HUES64 (cell line): ENCODE measurements around the gene PRAMEF15. TPM values are rescaled to one million over a fixed set of nuclear protein-coding genes. Genes with fewer than 3 reads are reported as not detected.
"Not testable (repeated sequence)": the region's sequence is repeated elsewhere in the genome, so short reads cannot be mapped to it uniquely, and the experiment has no call there.

Source experiments
- H3K27ac ChIP-seq: 2 replicates; pipeline ENCODE4 v1.7.0; 2013; ENCODE audit warnings: low read depth, low read length, inconsistent platforms
- H3K27me3 ChIP-seq: 2 replicates; pipeline ENCODE4 v1.6.1; 2013; ENCODE audit warnings: mild to moderate bottlenecking, low read length; ENCODE audit not compliant: insufficient read depth
- H3K36me3 ChIP-seq: 2 replicates; pipeline ENCODE4 v1.6.1; 2013; ENCODE audit warnings: mild to moderate bottlenecking, low read length; ENCODE audit not compliant: insufficient read depth
- H3K4me1 ChIP-seq: 2 replicates; pipeline ENCODE4 v1.6.1; 2013; ENCODE audit warnings: mild to moderate bottlenecking, low read length, moderate library complexity; ENCODE audit not compliant: insufficient read depth
- H3K4me3 ChIP-seq: 2 replicates; pipeline ENCODE4 v1.5.1; 2013; ENCODE audit warnings: mild to moderate bottlenecking, low read length, moderate library complexity
- H3K9ac ChIP-seq: 2 replicates; pipeline ENCODE4 v1.6.1; 2013; ENCODE audit warnings: mild to moderate bottlenecking, low read depth, low read length
- H3K9me3 ChIP-seq: 2 replicates; pipeline ENCODE4 v1.6.1; 2013; ENCODE audit warnings: low read depth, low read length; ENCODE audit not compliant: insufficient read depth
- WGBS: fragments of 150-250, 120-280 bp; methylation state at CpG from one replicate; pipeline ENCODE4 v1.1.7; 2013; ENCODE audit warnings: missing lambda C conversion rate; 5-methylcytosine and 5-hydroxymethylcytosine counted together
- polyA plus RNA-seq, 2 experiments: library from polyadenylated mRNA; stranded (reverse); fragments of 50-300 nt; gene quantifications; one replicate each; pipeline ENCODE4 v1.2.3, GENCODE V29; 2013

PRAMEF15 gene
- polyA plus RNA-seq (2013, experiment 1 of 2), result not detected
- not detected for polyA plus RNA-seq (2013, experiment 2 of 2)

- H3K9ac ChIP-seq, H3K27me3 ChIP-seq, H3K36me3 ChIP-seq, H3K27ac ChIP-seq, H3K4me3 ChIP-seq, H3K9me3 ChIP-seq, H3K4me1 ChIP-seq: not testable (repeated sequence)
- WGBS, result 67% methylated on average over 1 of the region's 4 CpGs
Observed at GRCh38 chr1:13315281-13315680, at the start of gene PRAMEF15. Gene PRAMEF15 (plus strand): TSS chr1:13315581. CDS start chr1:13318408, 2,827 bp downstream.

DNA sequence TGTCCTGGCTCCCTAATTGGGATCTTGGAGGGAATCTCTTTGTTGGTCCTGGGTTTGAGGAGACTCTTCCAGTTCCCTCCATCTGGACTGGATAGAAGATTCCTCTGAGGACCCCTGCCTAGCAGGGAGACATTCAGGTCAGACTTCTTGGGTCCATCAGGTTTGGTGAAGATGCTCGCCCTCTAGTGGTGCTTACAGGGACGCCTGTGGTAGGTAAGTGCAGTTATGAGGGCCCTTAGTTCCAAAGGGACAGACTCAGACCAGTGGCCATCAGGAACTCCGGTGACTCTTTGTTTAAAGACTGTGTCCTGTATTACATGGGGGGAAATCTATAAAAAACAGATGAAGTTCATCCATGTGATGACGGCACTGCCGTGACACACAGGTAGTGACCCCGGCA lies 38.4 kb upstream of the PRAMEF15 start:
- not testable (repeated sequence) for H3K36me3 ChIP-seq, H3K4me1 ChIP-seq, H3K27me3 ChIP-seq, H3K4me3 ChIP-seq, H3K27ac ChIP-seq, H3K9me3 ChIP-seq, H3K9ac ChIP-seq
- no CpG with 5 or more reads among the region's 6 CpGs for WGBS

- WGBS, result 78% methylated on average over 2 of the region's 3 CpGs
- not testable (repeated sequence) for H3K9me3 ChIP-seq, H3K4me1 ChIP-seq, H3K4me3 ChIP-seq, H3K9ac ChIP-seq, H3K27ac ChIP-seq, H3K27me3 ChIP-seq, H3K36me3 ChIP-seq
Observed at GRCh38 chr1:13279617-13280016, 35.8 kb upstream of the PRAMEF15 start.

- not testable (repeated sequence) for H3K9ac ChIP-seq, H3K27me3 ChIP-seq, H3K4me3 ChIP-seq, H3K27ac ChIP-seq, H3K9me3 ChIP-seq, H3K4me1 ChIP-seq, H3K36me3 ChIP-seq
- WGBS, result no CpG with 5 or more reads among the region's 1 CpG
Observed at GRCh38 chr1:13285037-13285436, 30.3 kb upstream of the PRAMEF15 start, which contains the start of gene PRAMEF8. Gene PRAMEF8 (minus strand): TSS chr1:13285137. CDS start chr1:13284091, 1,046 bp downstream.

DNA sequence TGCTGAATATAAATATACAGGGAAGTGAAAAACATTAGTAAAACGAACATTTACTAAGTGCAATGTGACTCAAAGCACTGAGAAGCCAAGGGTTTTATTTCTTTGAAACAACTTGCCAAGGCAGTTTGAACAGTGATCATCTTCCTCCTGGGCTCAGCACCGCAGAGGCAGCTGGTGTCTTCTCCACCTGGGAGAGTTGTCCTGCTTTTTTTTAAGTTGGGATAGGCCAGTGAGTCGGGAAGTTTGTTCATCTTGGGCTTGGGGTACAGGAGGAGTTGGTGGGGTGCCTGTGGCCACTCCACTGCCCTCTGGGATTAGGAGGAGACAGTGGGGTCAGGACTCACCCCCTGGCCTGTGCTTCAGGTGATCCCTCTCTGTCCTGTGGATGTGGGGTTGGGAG lies 26.4 kb upstream of the PRAMEF15 start:
- not testable (repeated sequence) for H3K36me3 ChIP-seq, H3K9ac ChIP-seq, H3K9me3 ChIP-seq, H3K4me1 ChIP-seq, H3K27me3 ChIP-seq, H3K27ac ChIP-seq, H3K4me3 ChIP-seq
- no CpG with 5 or more reads among the region's 3 CpGs for WGBS

- not testable (repeated sequence) for H3K4me3 ChIP-seq
- WGBS, result no CpG with 5 or more reads among the region's 5 CpGs
Observed at GRCh38 chr1:13297216-13297931, 18.0 kb upstream of the PRAMEF15 start.

GRCh38 chr1:13298699-13299098 lies 16.7 kb upstream of the PRAMEF15 start:
- H3K27me3 ChIP-seq, result not testable (repeated sequence)

More at GRCh38 chr1:13297216-13297931, 18.0 kb upstream of the PRAMEF15 start:
- not testable (repeated sequence) for H3K4me1 ChIP-seq, H3K9ac ChIP-seq, H3K9me3 ChIP-seq, H3K27me3 ChIP-seq, H3K27ac ChIP-seq, H3K36me3 ChIP-seq

DNA sequence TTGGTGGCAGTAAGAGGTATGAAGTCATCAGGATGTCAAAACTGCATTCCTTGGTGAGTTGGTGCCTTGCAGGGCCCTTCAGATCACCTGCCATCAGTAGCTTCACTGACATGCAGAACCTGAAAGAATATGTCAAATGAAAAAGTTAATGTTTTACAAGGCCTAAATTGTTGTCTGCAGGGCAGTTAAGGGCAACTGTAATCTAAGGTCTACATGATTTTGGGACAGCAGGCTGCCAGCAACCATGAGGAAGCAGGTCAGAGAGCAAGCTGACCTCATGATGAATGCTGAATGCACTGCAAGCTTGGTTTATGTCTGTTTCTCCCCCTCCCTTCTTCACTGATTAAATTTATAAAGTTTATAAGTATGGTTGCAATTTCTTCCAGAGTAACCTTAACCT lies 13.2 kb upstream of the PRAMEF15 start:
- H3K9ac ChIP-seq, H3K9me3 ChIP-seq, H3K4me3 ChIP-seq, H3K27me3 ChIP-seq, H3K4me1 ChIP-seq, H3K27ac ChIP-seq, H3K36me3 ChIP-seq: not testable (repeated sequence)

More at GRCh38 chr1:13298699-13299098, 16.7 kb upstream of the PRAMEF15 start:
- H3K4me3 ChIP-seq, H3K9me3 ChIP-seq, H3K9ac ChIP-seq, H3K27ac ChIP-seq, H3K4me1 ChIP-seq, H3K36me3 ChIP-seq: not testable (repeated sequence)
- 97% methylated on average over 3 of the region's 27 CpGs for WGBS

- not testable (repeated sequence) for H3K27ac ChIP-seq, H3K4me3 ChIP-seq, H3K27me3 ChIP-seq, H3K4me1 ChIP-seq, H3K9me3 ChIP-seq, H3K36me3 ChIP-seq, H3K9ac ChIP-seq
- WGBS, result no CpG with 5 or more reads among the region's 1 CpG
Observed at GRCh38 chr1:13303239-13303638, 12.1 kb upstream of the PRAMEF15 start, which contains the start of gene PRAMEF33. Gene PRAMEF33 (plus strand): TSS chr1:13303539. CDS start chr1:13305955, 2,416 bp downstream.

DNA sequence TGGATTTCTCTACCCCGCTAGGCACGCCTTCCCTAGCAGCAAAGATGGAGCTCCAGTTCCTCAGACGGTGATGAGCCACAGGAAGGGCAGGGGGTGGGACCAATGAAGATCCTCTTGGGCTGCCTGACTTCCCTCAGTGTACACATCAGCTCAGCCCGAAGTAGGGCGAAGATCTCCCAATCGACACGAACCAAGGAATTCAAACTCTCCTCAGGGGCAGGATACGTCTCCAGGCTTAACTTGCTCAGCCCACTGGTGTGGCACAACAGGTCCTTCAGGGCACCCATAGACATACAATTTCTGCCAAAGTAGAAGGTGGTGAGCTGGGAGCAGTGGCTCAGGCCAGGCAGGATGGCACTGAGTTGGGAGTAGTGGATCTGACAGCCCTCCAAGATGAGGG lies 27.1 kb downstream of the PRAMEF15 start:
- not testable (repeated sequence) for H3K27ac ChIP-seq, H3K36me3 ChIP-seq, H3K27me3 ChIP-seq, H3K4me1 ChIP-seq, H3K9me3 ChIP-seq, H3K4me3 ChIP-seq, H3K9ac ChIP-seq
- 88% methylated on average over 8 of the region's 8 CpGs for WGBS

DNA sequence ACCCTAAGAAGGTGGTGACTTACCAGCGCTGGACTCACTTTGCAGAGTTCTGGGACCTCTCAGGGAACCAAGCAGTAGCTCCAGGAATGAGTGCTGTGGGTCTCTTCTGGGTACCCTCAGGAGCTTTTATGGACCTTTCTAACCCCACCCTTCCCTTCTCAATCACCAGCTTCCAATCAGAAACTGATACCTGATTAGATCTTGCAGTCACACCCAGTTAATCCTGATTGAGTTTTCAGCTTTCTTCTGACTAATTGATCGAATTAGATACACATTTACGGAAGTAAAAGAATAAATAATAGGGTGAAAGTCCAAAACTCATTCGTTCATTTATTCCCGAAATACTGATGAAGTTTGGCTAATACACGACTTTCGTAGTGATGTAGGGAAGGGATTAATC lies 31.7 kb downstream of the PRAMEF15 start, which contains the start of gene PRAMEF14:
Gene PRAMEF14, minus strand, starts transcription at position 101 of the 400 bp plus-strand sequence. CDS start 1,820 bp downstream, outside the sequence.
- not testable (repeated sequence) for H3K36me3 ChIP-seq, H3K4me1 ChIP-seq, H3K4me3 ChIP-seq, H3K27me3 ChIP-seq, H3K27ac ChIP-seq, H3K9ac ChIP-seq, H3K9me3 ChIP-seq
- 63% methylated on average over 3 of the region's 7 CpGs for WGBS

- not testable (repeated sequence) for H3K4me1 ChIP-seq, H3K27ac ChIP-seq, H3K9me3 ChIP-seq, H3K4me3 ChIP-seq, H3K36me3 ChIP-seq, H3K9ac ChIP-seq, H3K27me3 ChIP-seq
- WGBS, result 98% methylated on average over 2 of the region's 8 CpGs
Observed at GRCh38 chr1:13353476-13353875, 38.1 kb downstream of the PRAMEF15 start.
